ENCODE data around the gene LRBA. TPM values are rescaled to one million over a fixed set of nuclear protein-coding genes. Genes with fewer than 3 reads are reported as not detected.

Gene LRBA
- total RNA-seq, 3 donors from 2014 or later (not counting 1 experiment from before 2014, with no cell fraction given) = 72.1 to 87.6 (median 83.1) TPM

- Histone ChIP-seq H3K27me3 (ENCODE audit: control insufficient read depth, insufficient read depth, low read length) (no peaks in the 10 kb centered on the region), H3K4me3 (ENCODE audit: low read length) (no peak overlapping the region), H3K36me3 (ENCODE audit: control insufficient read depth, insufficient read depth, low read length) (peaks cover 15% of the 10 kb centered on the region), H3K27ac (ENCODE audit: low read length) (no peak overlapping the region), H3K9me3 (ENCODE audit: control insufficient read depth, insufficient read depth, low read length) (no peaks in the 10 kb centered on the region), H3K4me1 (ENCODE audit: control insufficient read depth, insufficient read depth, low read length) (no peaks in the 10 kb centered on the region)
- TF ChIP-seq CTCF (IDR thresholded peaks at IDR 0.05) = no peak
- DNase-seq = no peak
- no CpG with 5 or more reads among the region's 1 CpG for WGBS (ENCODE audit: insufficient coverage)
- no peak for ATAC-seq
- H3K27ac Mint-ChIP-seq = no peak overlapping the region
- H3K36me3 Mint-ChIP-seq = no peaks in the 10 kb centered on the region
- peaks cover 15 to 18% of the 10 kb centered on the region in 2 donors for H3K4me1 Mint-ChIP-seq
- no peaks in the 10 kb centered on the region for H3K27me3 Mint-ChIP-seq (ENCODE audit: low read depth in 2 of 2)
- H3K9me3 Mint-ChIP-seq = no peaks in the 10 kb centered on the region
- H3K4me3 Mint-ChIP-seq = no peak overlapping the region
- intact Hi-C loops (cut with micrococcal nuclease) = no loop called here
These were observed 200.2 kb downstream of the LRBA start for GRCh38 chr4:150814873-150815272.

GRCh38 chr4:150805183-150806025, 209.7 kb downstream of the LRBA start:
- no peaks in the 10 kb centered on the region for H3K27me3 Mint-ChIP-seq (ENCODE audit: low read depth in 2 of 2)
- H3K4me3 ChIP-seq (ENCODE audit: low read length) = no peak overlapping the region
- intact Hi-C loops (cut with micrococcal nuclease) = no loop called here
- no peak for TF ChIP-seq CTCF (IDR thresholded peaks at IDR 0.05)
- no peak overlapping the region for H3K27ac Mint-ChIP-seq
- no peaks in the 10 kb centered on the region for H3K4me1 ChIP-seq (ENCODE audit: control insufficient read depth, insufficient read depth, low read length)
- no peak overlapping the region for H3K4me3 Mint-ChIP-seq
- DNase-seq (no peak), ATAC-seq (no peak)
- no peak overlapping the region for H3K27ac ChIP-seq (ENCODE audit: low read length)
- H3K36me3 ChIP-seq (ENCODE audit: control insufficient read depth, insufficient read depth, low read length) = peaks cover 12% of the 10 kb centered on the region
- H3K4me1 Mint-ChIP-seq = peaks cover 5 to 7% of the 10 kb centered on the region in 2 donors
- H3K9me3 ChIP-seq (ENCODE audit: control insufficient read depth, insufficient read depth, low read length) = no peaks in the 10 kb centered on the region
- no peaks in the 10 kb centered on the region for H3K9me3 Mint-ChIP-seq
- no peaks in the 10 kb centered on the region for H3K36me3 Mint-ChIP-seq
- H3K27me3 ChIP-seq (ENCODE audit: control insufficient read depth, insufficient read depth, low read length) = no peaks in the 10 kb centered on the region
- 92% methylated on average over 1 of the region's 3 CpGs for WGBS (ENCODE audit: insufficient coverage)

GRCh38 chr4:150801833-150802232, 213.3 kb downstream of the LRBA start:
- Mint-ChIP-seq H3K4me1 (peaks cover 5% of the 10 kb centered on the region in 2 donors), H3K9me3 (no peaks in the 10 kb centered on the region), H3K36me3 (no peaks in the 10 kb centered on the region), H3K27ac (no peak overlapping the region), H3K27me3 (ENCODE audit: low read depth in 2 of 2) (no peaks in the 10 kb centered on the region), H3K4me3 (no peak overlapping the region)
- WGBS (ENCODE audit: insufficient coverage) = 100% methylated on average over 3 of the region's 4 CpGs
- Histone ChIP-seq H3K36me3 (ENCODE audit: control insufficient read depth, insufficient read depth, low read length) (peaks cover 15% of the 10 kb centered on the region), H3K9me3 (ENCODE audit: control insufficient read depth, insufficient read depth, low read length) (no peaks in the 10 kb centered on the region), H3K4me3 (ENCODE audit: low read length) (no peak overlapping the region), H3K27me3 (ENCODE audit: control insufficient read depth, insufficient read depth, low read length) (no peaks in the 10 kb centered on the region), H3K4me1 (ENCODE audit: control insufficient read depth, insufficient read depth, low read length) (no peaks in the 10 kb centered on the region), H3K27ac (ENCODE audit: low read length) (no peak overlapping the region)
- ATAC-seq (no peak), DNase-seq (no peak)
- no peak for TF ChIP-seq CTCF (IDR thresholded peaks at IDR 0.05)
- intact Hi-C loops (cut with micrococcal nuclease) = no loop called here

All from natural killer cell (primary cell).